NCI-H1092 treated with DMSO at 0.1 percent for 48 hours (cell line): ENCODE results near the gene KCNH2.
"Not testable (repeated sequence)": the region's sequence is repeated elsewhere in the genome, so short reads cannot be mapped to it uniquely, and the experiment has no call there.

ENCODE experiments used
- DNase-seq: peaks from one replicate; lab custom pipeline; 2025; lab: John Stamatoyannopoulos, UW

The KCNH2 gene

GRCh38 chr7:150934045-150934766 lies 43.9 kb downstream of the KCNH2 start:
- peak; percentile 45 for DNase-seq

GRCh38 chr7:150931199-150931869 lies 46.8 kb downstream of the KCNH2 start:
- DNase-seq = peak; percentile 71

DNA sequence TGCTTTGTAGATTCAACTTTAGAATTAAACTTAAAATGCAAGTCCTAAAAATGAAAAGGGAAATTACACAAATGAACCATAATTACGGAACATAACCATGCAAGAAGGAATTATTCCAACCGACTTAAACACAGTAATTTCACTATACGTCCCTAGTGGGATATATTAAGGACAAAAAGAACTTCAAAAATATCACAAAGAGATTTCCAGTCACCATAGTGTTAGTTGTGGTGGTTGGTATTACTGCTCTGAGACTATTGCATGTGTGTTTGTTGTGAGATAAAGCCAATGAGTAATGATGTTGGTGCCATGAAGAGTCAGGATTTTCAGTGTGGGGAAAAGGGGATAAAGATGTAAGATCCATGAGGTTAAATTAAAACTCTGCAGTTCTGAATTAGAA lies 49.6 kb downstream of the KCNH2 start:
- no peak for DNase-seq

GRCh38 chr7:150927956-150928344 lies 50.2 kb downstream of the KCNH2 start:
- no peak for DNase-seq

DNA sequence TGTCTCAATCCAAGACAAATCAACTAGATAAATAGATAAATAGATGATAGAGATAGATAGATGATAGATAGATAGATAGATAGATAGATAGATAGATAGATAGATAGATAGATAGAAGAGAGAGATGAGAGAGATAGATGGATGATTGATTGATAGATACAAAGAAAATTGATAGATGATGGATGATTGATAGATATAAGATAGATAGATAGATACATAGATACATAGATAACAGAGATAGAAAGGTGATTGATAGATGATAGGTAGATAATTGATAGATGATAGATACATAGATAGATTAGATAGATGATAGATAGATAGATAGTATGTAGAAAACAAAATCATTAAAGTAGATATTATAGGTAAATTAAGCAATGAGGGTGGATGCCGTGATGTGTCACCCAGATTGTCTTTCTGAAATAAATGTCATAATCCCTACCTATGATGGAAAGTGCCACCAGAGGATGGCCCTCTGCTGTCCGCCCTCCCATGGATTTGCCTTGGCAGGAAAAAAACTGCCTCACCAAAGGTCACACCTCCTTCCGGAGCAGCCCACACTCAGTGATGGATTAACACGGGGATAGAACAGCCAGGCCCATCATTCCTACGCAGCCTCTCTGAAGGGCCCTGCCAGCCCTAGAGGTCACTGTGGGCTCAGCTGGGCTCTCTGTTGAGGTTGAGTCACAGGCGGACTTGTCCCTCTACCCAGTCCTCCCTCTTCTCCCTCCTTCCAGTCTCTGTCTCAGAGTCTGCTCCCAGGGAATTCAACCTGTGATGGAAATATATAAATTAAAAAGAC lies 50.8 kb downstream of the KCNH2 start:
- DNase-seq = no peak

- no peak for DNase-seq
Measured at GRCh38 chr7:150926066-150926465, 52.1 kb downstream of the KCNH2 start.

GRCh38 chr7:150924369-150924781 lies 53.7 kb downstream of the KCNH2 start:
- DNase-seq = no peak

DNA sequence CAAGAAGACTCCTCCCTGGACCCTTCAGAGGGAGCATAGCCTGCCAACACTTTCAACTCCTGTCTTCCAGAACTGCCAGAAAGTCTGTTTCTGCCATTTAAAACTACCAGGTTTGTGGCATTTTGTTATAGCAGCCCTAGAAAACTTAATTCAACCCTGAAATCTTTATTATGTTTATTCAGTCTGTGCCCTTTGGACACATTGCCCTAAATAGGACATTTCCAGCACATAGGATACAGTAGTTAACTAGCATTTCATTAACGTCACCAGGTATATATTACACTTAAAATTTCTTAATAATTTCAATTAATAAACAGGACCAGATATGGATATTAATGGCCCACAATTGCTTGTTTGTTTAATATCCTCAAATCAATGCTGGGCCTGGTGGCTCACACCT lies 54.3 kb downstream of the KCNH2 start:
- DNase-seq = no peak

DNA sequence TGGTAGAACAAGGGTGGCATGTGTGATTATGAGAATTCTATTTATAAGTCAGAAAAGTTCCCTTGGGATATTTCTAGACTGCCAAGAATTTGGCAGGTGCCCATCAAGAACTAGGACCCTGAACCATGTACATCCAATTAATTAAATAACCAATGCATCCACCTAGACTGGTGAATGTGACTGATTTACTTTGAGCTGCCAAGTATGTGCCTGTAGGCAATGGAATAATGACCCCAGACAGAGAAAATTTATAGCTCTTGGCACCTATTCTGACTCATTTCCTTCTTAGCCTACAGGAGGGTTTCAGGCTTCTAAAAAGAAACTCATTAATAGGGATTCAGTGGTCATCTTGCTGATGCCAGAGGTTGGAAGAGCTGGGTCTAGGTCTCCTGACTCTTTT lies 54.9 kb downstream of the KCNH2 start:
- no peak for DNase-seq

GRCh38 chr7:150919160-150919559 lies 59.0 kb downstream of the KCNH2 start:
- DNase-seq = no peak

GRCh38 chr7:150918378-150918777 lies 59.7 kb downstream of the KCNH2 start:
- DNase-seq = no peak

- no peak for DNase-seq
Measured at GRCh38 chr7:150917969-150918368, 60.2 kb downstream of the KCNH2 start.

DNA sequence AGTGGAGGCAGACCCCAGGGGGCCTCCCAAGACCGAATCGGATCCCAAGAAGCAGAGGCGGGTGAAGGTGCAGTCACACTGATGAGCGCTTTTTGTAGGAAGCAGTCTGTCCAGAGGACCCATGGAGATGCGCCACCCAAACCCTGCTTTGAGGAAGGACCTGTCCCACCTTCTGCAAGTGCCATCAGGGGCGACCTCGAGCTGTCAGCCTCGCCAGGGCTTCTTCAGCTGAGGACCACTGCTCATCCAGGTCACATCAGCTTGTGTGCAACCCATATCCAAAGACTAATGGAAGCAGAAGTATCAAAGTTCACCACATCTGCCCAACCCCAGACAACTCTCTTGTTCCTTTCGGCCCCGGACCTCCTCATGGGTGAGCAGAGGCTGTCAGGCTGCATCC lies 61.5 kb downstream of the KCNH2 start:
- DNase-seq = no peak

GRCh38 chr7:150914966-150915365 lies 63.2 kb downstream of the KCNH2 start:
- no peak for DNase-seq

DNA sequence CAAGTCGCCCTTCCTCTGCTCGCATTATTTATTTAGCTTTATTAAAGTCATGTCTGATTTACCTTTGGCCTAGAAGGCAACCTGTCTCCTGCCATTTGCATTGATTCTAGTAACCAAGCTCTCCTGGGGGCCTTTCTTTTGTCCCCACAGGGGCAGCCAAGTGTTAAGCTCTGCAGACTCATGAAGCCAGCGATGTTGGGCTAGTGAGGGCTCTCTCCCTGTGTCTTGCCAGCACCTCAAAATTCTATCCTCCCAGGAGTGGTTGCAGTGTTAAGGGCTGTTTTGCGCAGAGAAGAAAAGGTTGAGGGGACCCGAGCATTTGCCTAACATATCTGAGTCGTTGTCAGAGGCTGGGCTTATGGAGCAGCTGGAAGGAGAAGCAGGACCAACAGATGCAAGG lies 63.9 kb downstream of the KCNH2 start:
- DNase-seq = no peak

DNA sequence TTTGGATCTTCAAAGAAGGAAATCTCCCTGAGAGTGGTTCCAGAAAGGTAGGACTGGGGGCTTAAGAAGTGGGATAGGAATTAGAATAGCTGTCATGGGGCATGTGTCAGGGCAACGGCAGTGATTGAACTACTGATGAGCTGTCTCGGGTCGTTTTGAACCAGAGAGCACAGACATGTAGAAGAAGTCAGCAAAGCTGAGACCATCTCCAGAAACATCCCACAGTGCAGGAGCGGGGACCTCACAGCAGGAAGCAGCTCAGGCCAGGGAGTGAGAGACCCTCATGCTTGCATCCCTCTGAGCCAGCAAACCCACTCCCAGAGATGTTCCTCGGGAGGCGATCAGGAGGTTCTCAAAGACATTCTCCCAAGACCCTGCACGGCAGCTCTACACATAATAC lies 65.7 kb downstream of the KCNH2 start:
- no peak for DNase-seq

DNA sequence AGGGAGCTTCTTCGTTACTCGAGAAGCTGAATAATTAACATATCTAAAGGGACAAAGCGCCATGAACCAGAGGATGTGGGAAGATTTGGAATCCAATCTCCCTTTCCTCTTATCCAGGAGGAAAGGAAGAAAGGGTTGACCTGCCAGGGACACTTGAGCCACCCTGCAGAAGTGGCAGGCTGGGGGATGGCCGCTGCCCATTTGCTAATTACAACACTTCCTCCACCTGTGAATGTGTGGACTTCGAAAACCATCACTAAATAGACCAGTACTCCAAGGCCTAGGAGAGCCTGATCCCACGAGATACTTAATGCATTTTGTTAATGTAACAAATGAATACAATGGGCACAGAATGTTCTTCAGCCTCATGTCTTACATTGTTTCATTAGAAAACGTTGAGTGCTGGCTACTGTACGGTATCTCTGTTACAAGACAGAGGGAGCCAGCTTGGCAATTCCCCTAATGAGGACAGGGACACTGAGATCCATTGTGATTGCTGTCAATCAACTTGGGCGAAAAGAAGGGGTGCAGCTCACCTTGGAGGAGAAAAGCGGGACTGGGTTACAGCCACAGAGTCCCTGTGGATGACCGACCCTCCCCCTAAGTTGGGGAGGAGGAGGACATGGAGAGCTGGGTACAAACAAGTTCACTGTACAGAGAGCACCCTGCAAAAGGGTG lies 66.4 kb downstream of the KCNH2 start:
- no peak for DNase-seq

GRCh38 chr7:150910996-150911422 lies 67.1 kb downstream of the KCNH2 start:
- DNase-seq = no peak

DNA sequence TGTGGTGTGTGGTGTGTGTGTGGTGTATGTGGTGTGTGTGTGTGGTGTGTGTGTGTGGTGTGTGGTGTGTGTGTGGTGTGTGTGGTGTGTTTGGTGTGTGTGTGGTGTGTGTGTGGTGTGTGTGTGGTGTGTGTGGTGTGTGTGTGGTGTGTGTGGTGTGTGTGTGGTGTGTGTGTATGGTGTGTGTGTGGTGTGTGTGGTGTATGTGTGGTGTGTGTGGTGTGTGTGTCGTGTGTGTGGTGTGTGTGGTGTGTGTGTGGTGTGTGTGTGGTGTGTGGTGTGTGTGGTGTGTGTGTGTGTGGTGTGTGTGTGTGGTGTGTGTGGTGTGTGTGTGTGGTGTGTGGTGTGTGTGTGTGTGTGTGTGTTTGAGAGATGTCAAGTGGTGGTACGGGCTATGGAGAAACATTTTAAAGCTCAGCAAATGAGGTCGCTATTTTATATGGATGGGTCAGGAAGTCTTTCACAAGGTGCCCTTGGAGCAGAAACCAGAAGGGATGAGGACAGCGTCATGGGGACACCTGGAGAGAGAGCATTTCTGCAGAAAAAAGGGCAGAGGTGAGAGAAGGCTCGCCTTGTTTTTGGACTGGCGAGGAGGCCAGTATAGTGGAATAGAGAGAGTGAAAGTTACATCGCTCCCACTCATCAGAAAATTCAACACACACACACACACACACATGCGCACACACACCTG lies 67.7 kb downstream of the KCNH2 start:
- DNase-seq = not testable (repeated sequence)

GRCh38 chr7:150909200-150909995 lies 68.7 kb downstream of the KCNH2 start:
- no peak for DNase-seq

DNA sequence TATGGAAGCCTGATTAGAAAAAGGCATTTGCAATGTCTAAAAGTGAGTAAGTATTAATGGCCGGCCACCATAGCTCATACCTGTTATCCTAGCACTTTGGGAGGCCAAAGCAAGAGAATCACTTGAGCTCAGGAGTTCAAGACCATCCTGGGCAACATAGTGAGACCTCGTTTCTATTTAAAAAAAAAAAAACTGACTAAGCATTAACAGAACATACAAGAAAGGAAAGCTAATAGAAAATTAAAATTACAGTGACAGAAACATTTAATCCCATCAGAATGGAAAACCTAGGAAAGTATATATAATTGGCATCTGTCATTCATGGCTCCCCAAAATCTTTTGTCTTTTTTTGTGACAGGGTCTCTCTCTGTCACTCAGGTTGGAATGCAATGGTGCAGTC lies 69.9 kb downstream of the KCNH2 start:
- no peak for DNase-seq
